Left lung (tissue), 10 donors: ENCODE data around the gene HNRNPF. TPM values are rescaled to one million over a fixed set of nuclear protein-coding genes. Genes with fewer than 3 reads are reported as not detected.
A peak's percentile ranks its signal among the peaks of the same experiment; 100 is the strongest.

Experiments used
- ATAC-seq: fragments of 200-7000 bp; cut with Tn5 transposase; one replicate; pipeline ENCODE4 v1.9.1; 2020; ENCODE audit warnings: moderate library complexity
- DNase-seq, 4 donors: peaks; one replicate each; pipeline ENCODE4 v3.0.0-alpha.2; 2013 to 2020
- H3K27ac ChIP-seq, 2 donors: fragments of 200-600 bp; sonication (generic) in 1 of 2; one replicate each; pipeline versions ENCODE4 v1.5.0 to v1.8.0; 2020 to 2021
- H3K27me3 ChIP-seq, 2 donors: fragments of 200-600 bp; sonication (generic) in 1 of 2; one replicate each; pipeline versions ENCODE4 v1.5.0 to v1.8.0; 2020 to 2021
- H3K36me3 ChIP-seq, 2 donors: fragments of 200-600 bp; sonication (generic) in 1 of 2; one replicate each; pipeline versions ENCODE4 v1.5.0 to v1.8.0; 2020 to 2021
- H3K4me1 ChIP-seq, 2 donors: fragments of 200-600 bp; one replicate each; pipeline ENCODE4 v1.8.0; 2021
- H3K4me3 ChIP-seq, 2 donors: fragments of 200-600 bp; sonication (generic) in 1 of 2; one replicate each; pipeline versions ENCODE4 v1.5.0 to v1.8.0; 2020 to 2021; ENCODE audit warnings: mild to moderate bottlenecking in 1 of 2
- H3K9me3 ChIP-seq, 2 donors: fragments of 200-600 bp; sonication (generic) in 1 of 2; one replicate each; pipeline versions ENCODE4 v1.5.0 to v1.8.0; 2020 to 2021
- intact Hi-C, 2 donors: fragments of 100-400 bp; cut with DNase I; formaldehyde crosslinking; loops; one replicate each; pipeline versions ENCODE4 v1.11.2 to v1.14.2; 2022
- polyA plus RNA-seq, 6 donors: library from polyadenylated mRNA; unstranded; fragments of 120-200 nt; gene quantifications; one replicate each; pipeline ENCODE4 v1.2.1, GENCODE V29; 2013; ENCODE audit not compliant: insufficient read length in 6 of 6
- total RNA-seq, 2 donors: library from RNA; stranded (reverse); fragmentation: NEBNext Ultra II Directional; extraction: Animal tissue kit (Norgen Biotek cat#: 25700); gene quantifications; one replicate each; pipeline ENCODE4 v1.2.1, GENCODE V29; 2021
- TF ChIP-seq, protein P1 (sequence below), 2 donors: fragments of 200-600 bp; sonication (generic) in 1 of 2; IDR thresholded peaks; one replicate each; pipeline versions ENCODE4 v1.5.0 to v1.8.0; 2021; ENCODE audit warnings: antibody characterized with exemption in 2 of 2
- donor health status: DM: no; HTN: yes; CAD: no.
- donor health status: DM: no; HTN: no; CAD: no.

Gene HNRNPF
- total and polyA plus RNA-seq, 8 donors = 161 to 230 (median 175) TPM

GRCh38 chr10:43396928-43397624 lies 11.9 kb downstream of the HNRNPF start:
- Histone ChIP-seq H3K4me1 (peaks cover 27 to 81% of the 10 kb centered on the region in 2 donors), H3K27me3 (no peaks in the 10 kb centered on the region), H3K9me3 (no peaks in the 10 kb centered on the region), H3K27ac (peak overlapping the region; percentile 98 to 99), H3K4me3 (peak overlapping the region; percentile 54 to 68), H3K36me3 (peaks cover 0 to 41% of the 10 kb centered on the region in 2 donors)
- intact Hi-C loops = loop anchor here in 1 of 2 donors (5.0 kb wide), 1 partner anchor 40 kb away; the partner anchor contains the start of gene ZNF487
- TF ChIP-seq, protein P1, sequence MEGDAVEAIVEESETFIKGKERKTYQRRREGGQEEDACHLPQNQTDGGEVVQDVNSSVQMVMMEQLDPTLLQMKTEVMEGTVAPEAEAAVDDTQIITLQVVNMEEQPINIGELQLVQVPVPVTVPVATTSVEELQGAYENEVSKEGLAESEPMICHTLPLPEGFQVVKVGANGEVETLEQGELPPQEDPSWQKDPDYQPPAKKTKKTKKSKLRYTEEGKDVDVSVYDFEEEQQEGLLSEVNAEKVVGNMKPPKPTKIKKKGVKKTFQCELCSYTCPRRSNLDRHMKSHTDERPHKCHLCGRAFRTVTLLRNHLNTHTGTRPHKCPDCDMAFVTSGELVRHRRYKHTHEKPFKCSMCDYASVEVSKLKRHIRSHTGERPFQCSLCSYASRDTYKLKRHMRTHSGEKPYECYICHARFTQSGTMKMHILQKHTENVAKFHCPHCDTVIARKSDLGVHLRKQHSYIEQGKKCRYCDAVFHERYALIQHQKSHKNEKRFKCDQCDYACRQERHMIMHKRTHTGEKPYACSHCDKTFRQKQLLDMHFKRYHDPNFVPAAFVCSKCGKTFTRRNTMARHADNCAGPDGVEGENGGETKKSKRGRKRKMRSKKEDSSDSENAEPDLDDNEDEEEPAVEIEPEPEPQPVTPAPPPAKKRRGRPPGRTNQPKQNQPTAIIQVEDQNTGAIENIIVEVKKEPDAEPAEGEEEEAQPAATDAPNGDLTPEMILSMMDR (IDR thresholded peaks at IDR 0.05) = no peak
- DNase-seq (peak; percentile 75 to 97 (median 90)), ATAC-seq (peak; percentile 89)

- ATAC-seq = peak; percentile 94
- Histone ChIP-seq H3K4me1 (peaks cover 21 to 79% of the 10 kb centered on the region in 2 donors), H3K9me3 (no peaks in the 10 kb centered on the region), H3K27ac (peak overlapping the region; percentile 98 to 99), H3K27me3 (no peaks in the 10 kb centered on the region), H3K36me3 (peaks cover 0 to 48% of the 10 kb centered on the region in 2 donors), H3K4me3 (peak overlapping the region; percentile 54 to 68)
- TF ChIP-seq, protein P1 (IDR thresholded peaks at IDR 0.05) = no peak
- peak; percentile 75 to 95 (median 87) for DNase-seq
- intact Hi-C loops = loop anchor here in 1 of 2 donors (5.0 kb wide), 1 partner anchor 41 kb away; the partner anchor contains the start of gene ZNF487
Measured at GRCh38 chr10:43396061-43396927, 12.7 kb downstream of the HNRNPF start.

DNA sequence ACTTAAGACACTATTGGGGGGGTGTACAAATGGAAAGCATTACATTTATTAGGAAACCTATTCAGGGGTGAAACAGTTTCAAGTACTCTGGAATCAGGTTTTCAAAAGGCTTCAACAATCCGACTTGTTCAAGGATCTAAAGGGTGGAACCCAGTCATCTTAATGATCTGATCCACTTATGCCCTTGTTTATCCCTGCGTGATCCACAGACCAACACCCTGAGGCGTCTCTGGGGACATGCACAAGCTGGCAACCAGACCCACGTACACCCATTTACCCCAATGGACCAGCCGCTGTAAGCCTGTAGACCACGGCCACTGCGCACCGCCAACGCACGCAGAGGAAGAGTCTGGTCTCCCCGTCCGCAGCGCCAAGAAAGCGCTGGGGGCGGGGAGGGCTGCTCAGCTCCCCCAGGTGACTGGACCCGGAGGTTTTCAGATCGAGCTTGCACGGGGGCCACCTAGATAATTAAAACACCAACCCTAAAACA lies 13.4 kb downstream of the HNRNPF start:
- TF ChIP-seq, protein P1 (IDR thresholded peaks at IDR 0.05) = no peak
- Histone ChIP-seq H3K4me1 (peaks cover 17 to 72% of the 10 kb centered on the region in 2 donors), H3K36me3 (peaks cover 0 to 55% of the 10 kb centered on the region in 2 donors), H3K9me3 (no peaks in the 10 kb centered on the region), H3K4me3 (peak overlapping the region; percentile 54 to 68), H3K27me3 (no peaks in the 10 kb centered on the region), H3K27ac (peak overlapping the region; percentile 98 to 99)
- intact Hi-C loops = loop anchor here in 1 of 2 donors (5.0 kb wide), 1 partner anchor 42 kb away; the partner anchor contains the start of gene ZNF487
- peak; percentile 1 for ATAC-seq
- DNase-seq = peak in 1 of 4 donors; percentile 42

DNA sequence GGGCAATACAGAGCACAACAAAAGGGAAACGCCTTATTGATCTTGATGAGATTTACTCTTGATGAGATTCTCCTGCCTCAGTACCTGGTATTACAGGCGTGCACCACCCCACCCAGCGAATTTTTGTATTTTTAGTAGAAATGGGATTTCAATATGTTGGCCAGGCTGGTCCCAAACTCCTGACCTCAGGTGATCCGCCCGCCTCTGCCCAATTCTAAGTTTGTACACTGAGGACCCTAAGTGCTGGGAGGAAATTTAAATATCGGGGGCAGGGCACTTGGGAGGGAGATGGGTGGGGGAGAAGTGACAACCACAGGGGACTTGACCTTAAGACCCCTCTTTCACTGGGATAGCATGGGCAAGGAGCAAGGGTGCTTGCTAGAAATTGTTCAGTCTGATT lies 14.1 kb downstream of the HNRNPF start:
- H3K4me1 ChIP-seq = peaks cover 17 to 64% of the 10 kb centered on the region in 2 donors
- H3K4me3 ChIP-seq = peak overlapping the region in 1 of 2 donors; percentile 68

More for the DNA sequence above, 14.1 kb downstream of the HNRNPF start:
- DNase-seq (peak in 1 of 4 donors; percentile 2), ATAC-seq (no peak)
- Histone ChIP-seq H3K27me3 (no peaks in the 10 kb centered on the region), H3K27ac (peak overlapping the region in 1 of 2 donors; percentile 74), H3K36me3 (peaks cover 0 to 59% of the 10 kb centered on the region in 2 donors), H3K9me3 (no peaks in the 10 kb centered on the region)
- TF ChIP-seq, protein P1 (IDR thresholded peaks at IDR 0.05) = no peak
- intact Hi-C loops = loop anchor here in 1 of 2 donors (5.0 kb wide), 1 partner anchor 42 kb away; the partner anchor contains the start of gene ZNF487
